ENCODE data around the gene TLX2.
"Not testable (repeated sequence)": the region's sequence is repeated elsewhere in the genome, so short reads cannot be mapped to it uniquely, and the experiment has no call there.

TLX2 gene

DNA sequence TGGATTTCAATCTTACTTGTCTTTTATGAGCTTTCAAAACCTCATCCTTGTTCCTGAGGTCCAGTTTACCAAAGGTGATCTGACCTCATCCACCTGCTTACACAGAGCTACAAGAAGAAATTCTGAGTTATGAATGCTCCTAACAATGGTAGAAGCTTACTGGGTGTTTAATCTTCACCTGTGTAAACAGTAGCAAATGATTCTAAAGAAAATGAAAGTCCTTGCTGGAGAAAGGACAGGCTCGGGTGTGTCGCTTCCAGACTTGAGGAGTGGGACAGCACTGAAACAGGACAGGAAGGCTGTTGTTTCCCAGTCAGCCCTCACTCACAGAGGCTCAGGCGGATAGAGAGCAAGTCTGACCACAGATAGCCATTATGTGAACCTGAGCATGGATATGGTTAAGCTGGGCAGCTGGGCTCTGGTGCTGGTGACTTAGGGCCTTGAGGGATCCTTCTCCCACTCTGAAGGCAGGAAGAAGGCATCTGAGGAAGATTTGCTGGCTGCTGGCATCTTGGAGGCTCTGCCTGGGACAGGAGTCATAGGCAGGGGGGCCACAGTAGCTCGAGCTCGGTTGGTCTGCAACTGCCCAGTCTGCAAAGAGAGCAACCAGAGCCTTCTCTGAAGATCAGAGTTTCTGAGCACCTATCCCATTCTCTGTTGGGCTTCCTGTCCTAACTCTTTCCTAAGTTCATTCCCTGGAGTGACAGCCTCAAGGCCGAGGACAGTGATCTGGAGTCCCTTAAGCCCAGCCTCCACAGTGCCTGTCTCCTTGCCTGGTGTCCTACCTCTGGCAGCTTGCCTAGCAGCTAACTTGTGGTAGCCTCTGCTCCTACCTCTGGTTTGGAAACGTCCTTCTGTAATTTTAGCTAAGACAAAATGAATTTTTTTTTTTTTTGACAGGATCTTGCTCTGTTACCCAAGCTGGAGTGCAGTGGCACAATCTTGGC, 44.3 kb downstream of the TLX2 start:
- peak; percentile 29 for DNase-seq

DNA sequence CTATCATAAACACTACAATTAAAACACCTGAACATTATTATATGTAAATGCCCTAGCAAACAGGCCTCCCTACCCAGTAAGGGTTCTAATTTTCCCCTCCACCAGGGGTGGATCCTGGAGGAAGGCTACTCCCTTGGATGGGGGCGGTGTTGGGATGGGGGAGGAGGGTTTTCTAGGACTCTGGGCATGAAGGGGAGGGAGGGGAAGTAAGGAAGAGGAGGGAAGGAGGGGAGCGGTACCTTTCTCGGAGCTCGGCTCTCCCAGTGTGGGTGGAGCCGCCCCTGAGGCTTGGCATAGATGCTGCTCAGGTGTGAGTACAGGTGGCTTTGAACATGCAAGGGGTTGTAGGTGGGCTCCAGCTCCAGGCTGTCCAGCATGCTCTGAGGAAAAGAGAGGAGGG, 45.7 kb downstream of the TLX2 start:
- DNase-seq: no peak

DNA sequence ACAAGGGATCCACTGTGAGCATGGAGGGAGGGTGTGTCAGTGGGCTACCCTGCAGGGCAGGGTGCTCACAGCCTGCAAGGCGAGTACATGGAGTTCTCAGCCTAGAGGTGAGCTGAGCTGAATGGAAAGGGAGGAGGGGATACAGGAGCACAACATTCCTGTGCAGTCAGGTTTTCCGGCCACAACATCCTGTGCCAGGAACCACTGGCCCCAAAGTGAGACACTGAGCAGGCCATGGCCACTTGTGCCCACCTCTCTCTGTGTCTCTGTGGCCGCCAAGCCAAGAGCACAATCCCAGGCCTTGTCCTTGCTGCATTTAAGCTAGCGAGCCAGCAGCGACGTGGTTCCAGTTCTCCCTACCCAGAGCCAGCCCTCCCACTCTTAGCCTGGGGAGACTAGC, 46.3 kb downstream of the TLX2 start:
- DNase-seq: no peak

DNA sequence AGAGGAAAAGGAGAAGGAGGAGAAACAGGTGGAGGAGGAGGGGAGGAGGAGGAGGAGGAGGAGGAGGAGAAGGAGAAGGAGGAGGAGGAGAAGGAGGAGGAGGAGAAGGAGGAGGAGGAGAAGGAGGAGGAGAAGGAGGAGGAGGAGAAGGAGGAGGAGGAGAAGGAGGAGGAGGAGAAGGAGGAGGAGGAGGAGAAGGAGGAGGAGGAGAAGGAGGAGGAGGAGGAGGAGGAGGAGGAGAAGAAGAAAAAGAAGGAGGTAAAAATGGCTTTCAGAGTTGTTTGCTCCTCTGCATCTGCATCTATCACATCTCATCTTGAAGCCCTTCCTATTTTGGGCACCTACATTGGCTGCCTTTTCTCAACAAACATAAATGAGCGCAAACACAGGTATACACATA, 46.8 kb downstream of the TLX2 start:
- DNase-seq: not testable (repeated sequence)

DNA sequence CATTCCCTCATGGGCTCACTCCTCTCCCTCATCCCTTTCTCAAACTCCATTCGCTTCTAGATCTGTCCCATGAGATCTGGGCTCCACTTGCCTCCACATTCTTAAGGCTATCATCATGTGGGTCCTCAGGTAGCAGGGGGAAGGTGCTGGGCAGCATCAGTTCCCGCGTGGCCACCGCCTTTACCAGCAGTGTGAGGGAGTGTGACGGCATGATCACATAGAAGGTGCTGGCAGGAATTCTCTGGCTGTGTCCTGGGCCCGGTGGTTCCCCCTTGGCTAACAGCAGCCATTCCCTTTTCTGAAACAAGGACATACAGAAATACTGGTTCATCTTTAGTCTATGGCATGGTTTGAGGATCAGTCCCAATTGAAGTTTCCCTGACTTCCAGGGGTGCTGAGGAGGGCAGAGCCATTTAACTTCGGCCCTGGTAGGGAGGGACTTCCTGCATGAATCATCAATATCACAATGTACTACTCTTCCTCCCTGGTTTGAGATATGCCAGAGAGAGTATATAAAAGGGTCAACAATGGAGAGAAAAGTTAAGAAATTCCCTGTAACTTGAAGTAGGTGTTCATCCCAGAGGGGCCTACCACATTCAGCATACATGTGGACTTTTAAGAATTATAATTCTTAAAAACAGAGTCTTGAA, 48.0 kb downstream of the TLX2 start:
- no peak for DNase-seq

DNA sequence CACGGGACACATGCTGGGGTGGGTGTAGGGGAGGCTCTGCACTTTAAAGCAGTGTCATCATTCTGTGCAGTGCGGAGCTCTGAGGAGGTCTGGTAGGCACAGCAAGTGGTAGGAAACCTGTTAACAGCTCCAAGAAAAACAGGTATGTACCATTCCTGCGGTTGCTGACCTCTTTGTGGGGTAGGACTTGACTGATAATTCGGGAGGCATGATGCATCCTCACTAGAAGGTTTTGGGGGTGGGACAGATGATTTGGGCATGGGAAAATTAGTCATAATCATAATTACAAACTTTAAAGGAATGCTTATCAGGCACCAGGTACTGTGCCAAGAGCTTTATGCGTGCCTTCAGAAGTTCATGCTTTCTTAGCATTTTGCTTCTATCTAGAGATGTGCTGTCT, 50.0 kb downstream of the TLX2 start:
- DNase-seq: no peak

DNA sequence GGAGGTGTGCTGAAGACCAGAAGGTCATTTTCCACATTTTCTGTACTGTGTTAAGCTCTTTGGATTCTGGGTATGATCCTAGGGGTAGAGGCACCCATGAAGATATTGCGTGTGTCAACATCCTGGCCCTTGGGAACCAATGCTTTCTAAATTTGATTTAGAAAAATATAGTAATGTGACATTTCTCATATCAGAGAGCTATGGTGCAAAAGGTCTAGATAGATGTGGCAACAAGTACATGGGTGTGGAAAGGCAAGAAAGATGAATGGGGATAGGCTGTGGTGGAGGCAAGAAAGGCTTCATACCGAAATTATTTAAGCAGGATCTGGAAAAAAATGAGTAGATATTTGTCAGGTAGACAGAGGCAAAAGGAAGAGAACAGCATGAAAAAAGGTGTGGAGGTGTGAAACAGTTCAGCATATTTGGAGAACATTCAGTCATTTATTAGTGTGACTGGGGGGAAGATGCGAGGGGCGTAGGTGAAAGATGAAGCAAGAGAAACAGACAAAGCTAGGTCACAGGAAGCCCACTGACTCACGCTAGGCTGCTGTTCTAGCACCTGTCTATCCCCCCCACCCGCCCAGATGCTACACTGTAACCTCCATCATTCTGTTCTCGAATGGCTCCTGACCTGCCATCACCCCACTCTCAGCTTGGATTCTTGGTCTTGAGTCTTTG, 52.0 kb downstream of the TLX2 start:
- no peak for DNase-seq

DNA sequence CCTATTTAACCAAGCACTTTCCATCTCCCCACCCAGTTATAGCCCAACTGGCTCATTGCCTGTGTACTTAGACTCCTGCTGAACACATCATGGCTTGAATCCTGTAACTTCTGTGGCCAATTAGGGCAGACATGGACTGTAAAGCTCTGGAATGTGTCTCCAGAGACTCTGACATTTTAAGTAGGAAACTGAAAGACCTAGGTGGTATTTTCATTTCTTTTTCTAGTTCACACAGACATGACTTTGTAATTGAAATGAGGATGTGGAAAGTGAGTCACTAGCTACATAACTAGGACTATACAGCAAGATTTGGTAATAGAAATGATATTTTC, 52.5 kb downstream of the TLX2 start:
- DNase-seq: no peak

Data from RPMI8226 (cell line).